Left lung (tissue), 10 donors: Measurements from ENCODE around the gene SOX13. TPM values are rescaled to one million over a fixed set of nuclear protein-coding genes. Genes with fewer than 3 reads are reported as not detected.
"Not testable (repeated sequence)": the region's sequence is repeated elsewhere in the genome, so short reads cannot be mapped to it uniquely, and the experiment has no call there.

ENCODE experiments used
- ATAC-seq: fragments of 200-7000 bp; cut with Tn5 transposase; one replicate; pipeline ENCODE4 v1.9.1; 2020; ENCODE audit warnings: moderate library complexity
- DNase-seq, 4 donors: peaks; one replicate each; pipeline ENCODE4 v3.0.0-alpha.2; 2013 to 2020
- H3K27ac ChIP-seq, 2 donors: fragments of 200-600 bp; sonication (generic) in 1 of 2; one replicate each; pipeline versions ENCODE4 v1.5.0 to v1.8.0; 2020 to 2021
- H3K27me3 ChIP-seq, 2 donors: fragments of 200-600 bp; sonication (generic) in 1 of 2; one replicate each; pipeline versions ENCODE4 v1.5.0 to v1.8.0; 2020 to 2021
- H3K36me3 ChIP-seq, 2 donors: fragments of 200-600 bp; sonication (generic) in 1 of 2; one replicate each; pipeline versions ENCODE4 v1.5.0 to v1.8.0; 2020 to 2021
- H3K4me1 ChIP-seq, 2 donors: fragments of 200-600 bp; one replicate each; pipeline ENCODE4 v1.8.0; 2021
- H3K4me3 ChIP-seq, 2 donors: fragments of 200-600 bp; sonication (generic) in 1 of 2; one replicate each; pipeline versions ENCODE4 v1.5.0 to v1.8.0; 2020 to 2021; ENCODE audit warnings: mild to moderate bottlenecking in 1 of 2
- H3K9me3 ChIP-seq, 2 donors: fragments of 200-600 bp; sonication (generic) in 1 of 2; one replicate each; pipeline versions ENCODE4 v1.5.0 to v1.8.0; 2020 to 2021
- intact Hi-C, 2 donors: fragments of 100-400 bp; cut with DNase I; formaldehyde crosslinking; loops; one replicate each; pipeline versions ENCODE4 v1.11.2 to v1.14.2; 2022
- polyA plus RNA-seq, 6 donors: library from polyadenylated mRNA; unstranded; fragments of 120-200 nt; gene quantifications; one replicate each; pipeline ENCODE4 v1.2.1, GENCODE V29; 2013; ENCODE audit not compliant: insufficient read length in 6 of 6
- total RNA-seq, 2 donors: library from RNA; stranded (reverse); fragmentation: NEBNext Ultra II Directional; extraction: Animal tissue kit (Norgen Biotek cat#: 25700); gene quantifications; one replicate each; pipeline ENCODE4 v1.2.1, GENCODE V29; 2021
- TF ChIP-seq, protein P1 (sequence below), 2 donors: fragments of 200-600 bp; sonication (generic) in 1 of 2; IDR thresholded peaks; one replicate each; pipeline versions ENCODE4 v1.5.0 to v1.8.0; 2021; ENCODE audit warnings: antibody characterized with exemption in 2 of 2
- donor health status: DM: no; HTN: yes; CAD: no.
- donor health status: DM: no; HTN: no; CAD: no.

SOX13 gene
- total and polyA plus RNA-seq, 8 donors = 41.7 to 62.8 (median 49.1) TPM

GRCh38 chr1:204046346-204046745 is 26.6 kb upstream of the SOX13 start:
- Histone ChIP-seq H3K9me3 (no peaks in the 10 kb centered on the region), H3K4me3 (no peak overlapping the region), H3K27me3 (no peaks in the 10 kb centered on the region), H3K36me3 (no peaks in the 10 kb centered on the region), H3K27ac (no peak overlapping the region), H3K4me1 (no peaks in the 10 kb centered on the region)
- intact Hi-C loops = no loop called here
- TF ChIP-seq, protein P1, sequence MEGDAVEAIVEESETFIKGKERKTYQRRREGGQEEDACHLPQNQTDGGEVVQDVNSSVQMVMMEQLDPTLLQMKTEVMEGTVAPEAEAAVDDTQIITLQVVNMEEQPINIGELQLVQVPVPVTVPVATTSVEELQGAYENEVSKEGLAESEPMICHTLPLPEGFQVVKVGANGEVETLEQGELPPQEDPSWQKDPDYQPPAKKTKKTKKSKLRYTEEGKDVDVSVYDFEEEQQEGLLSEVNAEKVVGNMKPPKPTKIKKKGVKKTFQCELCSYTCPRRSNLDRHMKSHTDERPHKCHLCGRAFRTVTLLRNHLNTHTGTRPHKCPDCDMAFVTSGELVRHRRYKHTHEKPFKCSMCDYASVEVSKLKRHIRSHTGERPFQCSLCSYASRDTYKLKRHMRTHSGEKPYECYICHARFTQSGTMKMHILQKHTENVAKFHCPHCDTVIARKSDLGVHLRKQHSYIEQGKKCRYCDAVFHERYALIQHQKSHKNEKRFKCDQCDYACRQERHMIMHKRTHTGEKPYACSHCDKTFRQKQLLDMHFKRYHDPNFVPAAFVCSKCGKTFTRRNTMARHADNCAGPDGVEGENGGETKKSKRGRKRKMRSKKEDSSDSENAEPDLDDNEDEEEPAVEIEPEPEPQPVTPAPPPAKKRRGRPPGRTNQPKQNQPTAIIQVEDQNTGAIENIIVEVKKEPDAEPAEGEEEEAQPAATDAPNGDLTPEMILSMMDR (IDR thresholded peaks at IDR 0.05) = no peak
- ATAC-seq = no peak
- no peak for DNase-seq

DNA sequence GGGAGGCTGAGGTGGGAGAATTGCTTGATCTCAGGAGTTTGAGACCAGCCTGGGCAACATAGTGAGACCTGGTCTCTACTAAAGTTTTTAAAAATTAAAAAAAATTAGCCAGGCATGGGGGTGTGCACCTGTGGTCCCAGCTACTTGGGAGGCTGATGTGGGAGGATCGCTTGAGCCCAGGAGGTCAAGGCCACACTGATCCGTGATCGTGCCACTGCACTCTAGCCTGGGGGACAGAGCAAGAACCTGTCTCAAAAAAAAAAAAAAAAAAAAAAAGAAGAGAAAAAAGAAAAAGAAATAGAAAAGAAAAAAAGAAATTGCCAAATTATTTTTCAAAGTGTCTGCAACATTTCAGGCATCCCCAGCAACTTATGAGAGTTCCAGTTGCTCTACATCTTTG is 24.1 kb upstream of the SOX13 start:
- H3K27me3 ChIP-seq, H3K4me3 ChIP-seq, H3K9me3 ChIP-seq, DNase-seq, intact Hi-C loops, ATAC-seq, H3K4me1 ChIP-seq, H3K36me3 ChIP-seq, H3K27ac ChIP-seq: not testable (repeated sequence)

DNA sequence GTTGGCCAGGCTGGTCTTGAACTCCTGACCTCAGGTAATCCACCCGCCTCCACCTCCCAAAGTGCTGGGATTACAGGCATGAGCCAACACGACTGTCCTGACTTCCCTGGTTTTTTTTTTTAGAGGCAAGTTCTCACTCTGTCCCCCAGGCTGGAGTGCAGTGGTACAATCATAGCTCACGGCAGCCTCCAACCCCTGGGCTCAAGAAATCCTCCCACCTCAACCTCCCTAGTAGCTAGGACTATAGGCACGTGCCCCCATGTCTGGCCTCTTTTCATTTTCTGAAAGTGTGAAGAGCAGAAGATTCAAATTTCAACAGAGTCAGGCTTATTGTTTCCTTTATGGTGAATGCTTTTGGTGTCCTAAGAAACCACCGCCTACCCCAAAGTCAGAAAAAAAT is 21.7 kb upstream of the SOX13 start:
- DNase-seq (no peak), ATAC-seq (no peak)
- Histone ChIP-seq H3K27me3 (no peaks in the 10 kb centered on the region), H3K9me3 (no peaks in the 10 kb centered on the region), H3K4me3 (no peak overlapping the region), H3K4me1 (no peaks in the 10 kb centered on the region), H3K36me3 (no peaks in the 10 kb centered on the region), H3K27ac (no peak overlapping the region)
- intact Hi-C loops = no loop called here
- TF ChIP-seq, protein P1 (IDR thresholded peaks at IDR 0.05) = no peak

GRCh38 chr1:204051718-204052117 is 21.2 kb upstream of the SOX13 start:
- ATAC-seq (no peak), DNase-seq (no peak)
- no peak overlapping the region for H3K27ac ChIP-seq
- TF ChIP-seq, protein P1 (IDR thresholded peaks at IDR 0.05) = no peak
- H3K4me3 ChIP-seq = no peak overlapping the region
- intact Hi-C loops = no loop called here
- no peaks in the 10 kb centered on the region for H3K4me1 ChIP-seq
- no peaks in the 10 kb centered on the region for H3K9me3 ChIP-seq
- no peaks in the 10 kb centered on the region for H3K27me3 ChIP-seq
- no peaks in the 10 kb centered on the region for H3K36me3 ChIP-seq

DNA sequence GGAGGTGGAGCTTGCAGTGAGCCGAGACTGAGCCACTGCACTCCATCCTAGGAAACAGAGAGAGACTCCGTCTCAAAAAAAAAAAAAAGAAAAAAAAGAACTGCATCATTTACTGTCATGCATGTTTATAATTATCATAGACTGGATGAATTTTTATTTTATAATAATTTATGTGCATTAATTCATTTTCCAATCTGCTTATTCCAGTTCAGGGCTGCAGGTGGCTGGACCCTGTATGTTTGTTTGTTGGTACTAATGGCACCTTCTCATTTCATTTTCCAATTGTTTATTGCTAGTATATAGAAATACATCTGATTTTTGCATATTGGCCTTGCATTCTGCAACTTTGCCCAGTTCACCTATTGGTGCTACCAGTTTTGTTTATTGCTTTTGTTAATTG is 19.0 kb upstream of the SOX13 start:
- Histone ChIP-seq H3K9me3 (no peaks in the 10 kb centered on the region), H3K36me3 (no peaks in the 10 kb centered on the region), H3K4me3 (no peak overlapping the region), H3K27ac (no peak overlapping the region), H3K4me1 (no peaks in the 10 kb centered on the region), H3K27me3 (no peaks in the 10 kb centered on the region)
- intact Hi-C loops = no loop called here
- ATAC-seq (no peak), DNase-seq (no peak)
- TF ChIP-seq, protein P1 (IDR thresholded peaks at IDR 0.05) = no peak

DNA sequence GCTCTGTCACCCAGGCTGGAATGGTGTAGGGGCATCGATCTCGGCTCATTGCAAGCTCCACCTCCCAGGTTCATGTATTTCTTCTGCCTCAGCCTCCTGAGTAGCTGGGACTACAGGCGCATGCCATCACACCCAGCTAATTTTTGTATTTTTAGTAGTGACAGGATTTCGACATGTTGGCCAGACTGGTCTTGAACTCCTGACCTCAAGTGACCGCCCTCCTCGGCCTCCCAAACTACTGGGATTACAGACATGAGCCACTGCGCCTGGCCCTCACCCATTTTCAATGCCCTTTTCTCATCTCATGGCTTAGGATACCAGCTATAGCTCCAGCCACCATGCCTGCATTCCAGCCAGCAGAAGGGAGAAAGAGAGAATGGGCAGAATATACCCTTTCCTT is 12.9 kb upstream of the SOX13 start:
- intact Hi-C loops = no loop called here
- ATAC-seq = no peak
- Histone ChIP-seq H3K36me3 (no peaks in the 10 kb centered on the region), H3K4me3 (no peak overlapping the region), H3K4me1 (no peaks in the 10 kb centered on the region), H3K27me3 (no peaks in the 10 kb centered on the region), H3K27ac (no peak overlapping the region), H3K9me3 (no peaks in the 10 kb centered on the region)
- TF ChIP-seq, protein P1 (IDR thresholded peaks at IDR 0.05) = no peak
- no peak for DNase-seq
